Esophagus muscularis mucosa (tissue), 4 donors: ENCODE results near the gene CCSAP. TPM values are rescaled to one million over a fixed set of nuclear protein-coding genes. Genes with fewer than 3 reads are reported as not detected.

Experiments used
- DNase-seq: peaks from one replicate; pipeline ENCODE4 v3.0.0-alpha.2; 2017; ENCODE audit errors: extremely low spot score
- H3K27ac ChIP-seq, 4 donors: fragments of 200-600 bp; sonication (generic); replicated peaks in 1 of 4; 1 replicate in 3 of 4; 2 replicates in 1 of 4; pipeline ENCODE4 v1.5.1; 2016 to 2019; ENCODE audit warnings: mild to moderate bottlenecking in 1 of 4
- H3K27me3 ChIP-seq, 4 donors: fragments of 200-600 bp; sonication (generic); one replicate each; pipeline versions ENCODE4 v1.5.1 to v1.6.0; 2016 to 2019
- H3K36me3 ChIP-seq, 4 donors: fragments of 200-600 bp; sonication (generic); one replicate each; pipeline ENCODE4 v1.5.1; 2016 to 2019
- H3K4me1 ChIP-seq, 4 donors: fragments of 200-600 bp; sonication (generic); one replicate each; pipeline ENCODE4 v1.5.1; 2016 to 2019
- H3K4me3 ChIP-seq, 4 donors: fragments of 200-600 bp; sonication (generic); 1 replicate in 2 of 4; 2 replicates in 2 of 4; pipeline ENCODE4 v1.5.1; 2016 to 2019; ENCODE audit warnings: mild to moderate bottlenecking in 4 of 4, moderate library complexity in 1 of 4
- H3K9me3 ChIP-seq, 4 donors: fragments of 200-600 bp; sonication (generic); 1 replicate in 3 of 4; 2 replicates in 1 of 4; pipeline ENCODE4 v1.5.1; 2016 to 2019
- EP300 ChIP-seq: sonication (generic); formaldehyde crosslinking; IDR thresholded peaks from one replicate; pipeline ENCODE4 v1.6.1; 2017; ENCODE audit warnings: antibody characterized with exemption
- POLR2A ChIP-seq: fragments of 450-650 bp; IDR thresholded peaks from one replicate; pipeline ENCODE4 v1.6.1; 2017; ENCODE audit warnings: antibody characterized with exemption, moderate library complexity, mild to moderate bottlenecking, low read depth
- POLR2AphosphoS5 ChIP-seq, 2 donors: sonication (generic); formaldehyde crosslinking; IDR thresholded peaks; one replicate each; pipeline ENCODE4 v1.6.1; 2017; ENCODE audit warnings: antibody characterized with exemption in 2 of 2
- WGBS: methylation state at CpG from one replicate; pipeline ENCODE4 v1.1.5; 2018; 5-methylcytosine and 5-hydroxymethylcytosine counted together
- intact Hi-C: fragments of 100-400 bp; cut with DNase I; formaldehyde crosslinking; loops from one replicate; pipeline ENCODE4 v1.15.1; 2023
- total RNA-seq, 4 donors: library from RNA; depleted of rRNA; stranded (reverse); fragments of >200 nt; gene quantifications; one replicate each; pipeline versions ENCODE4 v1.1.0 to v1.2.1, GENCODE V29; 2016
- TF ChIP-seq, protein P1 (sequence below), 3 experiments: fragments of 200-600 bp in 2 of 3; fragments of 450-650 bp in 1 of 3; sonication (generic) in 2 of 3; IDR thresholded peaks; one replicate each; pipeline ENCODE4 v1.5.1; 2017 to 2019; ENCODE audit warnings: antibody characterized with exemption in 3 of 3, mild to moderate bottlenecking in 2 of 3, moderate library complexity in 1 of 3

CCSAP gene
- total RNA-seq, 4 donors from 2014 or later, result 4.1 to 5.1 (median 4.7) TPM

DNA sequence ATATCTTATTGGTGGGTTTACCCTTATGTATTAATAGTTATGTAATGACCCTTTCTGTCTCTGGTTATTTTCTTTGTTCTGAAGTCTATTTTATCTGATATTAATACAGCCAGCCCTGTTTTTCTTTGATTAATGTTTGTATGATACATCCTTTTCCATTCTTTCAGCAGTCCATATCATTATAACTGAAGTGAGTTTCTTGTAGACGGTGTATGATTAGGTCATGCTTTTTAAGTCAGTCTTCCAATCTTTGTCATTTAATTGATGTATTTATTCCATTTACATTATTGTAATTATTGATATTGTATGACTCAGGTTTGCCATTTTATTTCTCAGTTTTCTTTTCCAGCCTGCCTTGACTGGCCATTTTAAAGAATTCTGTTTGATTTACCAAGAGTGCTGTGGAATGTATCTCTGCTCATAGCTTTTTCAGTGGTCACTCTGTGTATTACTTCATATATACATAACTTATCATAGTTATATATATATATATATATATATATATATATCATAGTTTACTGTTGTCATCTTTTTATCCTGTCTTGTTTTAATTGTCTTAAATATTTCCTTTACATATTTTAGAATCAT, 61.4 kb downstream of the CCSAP start:
- no peak for TF ChIP-seq EP300
- TF ChIP-seq POLR2A, result no peak
- TF ChIP-seq POLR2AphosphoS5 (IDR thresholded peaks at IDR 0.05), result no peak
- TF ChIP-seq, protein P1, sequence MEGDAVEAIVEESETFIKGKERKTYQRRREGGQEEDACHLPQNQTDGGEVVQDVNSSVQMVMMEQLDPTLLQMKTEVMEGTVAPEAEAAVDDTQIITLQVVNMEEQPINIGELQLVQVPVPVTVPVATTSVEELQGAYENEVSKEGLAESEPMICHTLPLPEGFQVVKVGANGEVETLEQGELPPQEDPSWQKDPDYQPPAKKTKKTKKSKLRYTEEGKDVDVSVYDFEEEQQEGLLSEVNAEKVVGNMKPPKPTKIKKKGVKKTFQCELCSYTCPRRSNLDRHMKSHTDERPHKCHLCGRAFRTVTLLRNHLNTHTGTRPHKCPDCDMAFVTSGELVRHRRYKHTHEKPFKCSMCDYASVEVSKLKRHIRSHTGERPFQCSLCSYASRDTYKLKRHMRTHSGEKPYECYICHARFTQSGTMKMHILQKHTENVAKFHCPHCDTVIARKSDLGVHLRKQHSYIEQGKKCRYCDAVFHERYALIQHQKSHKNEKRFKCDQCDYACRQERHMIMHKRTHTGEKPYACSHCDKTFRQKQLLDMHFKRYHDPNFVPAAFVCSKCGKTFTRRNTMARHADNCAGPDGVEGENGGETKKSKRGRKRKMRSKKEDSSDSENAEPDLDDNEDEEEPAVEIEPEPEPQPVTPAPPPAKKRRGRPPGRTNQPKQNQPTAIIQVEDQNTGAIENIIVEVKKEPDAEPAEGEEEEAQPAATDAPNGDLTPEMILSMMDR (IDR thresholded peaks at IDR 0.05), result no peak
- Histone ChIP-seq H3K9me3 (no peaks in the 10 kb centered on the region), H3K27me3 (no peaks in the 10 kb centered on the region), H3K4me3 (no peak overlapping the region), H3K27ac (no peak overlapping the region), H3K4me1 (peaks cover 16 to 86% (median 72%) of the 10 kb centered on the region in 4 donors), H3K36me3 (no peaks in the 10 kb centered on the region)
- WGBS, result 65% methylated on average over 1 of the region's 1 CpG
- intact Hi-C loops, result no loop called here
- DNase-seq, result no peak

- Histone ChIP-seq H3K9me3 (no peaks in the 10 kb centered on the region), H3K4me1 (peaks cover 11 to 86% (median 71%) of the 10 kb centered on the region in 4 donors), H3K27ac (no peak overlapping the region), H3K4me3 (no peak overlapping the region), H3K36me3 (no peaks in the 10 kb centered on the region), H3K27me3 (no peaks in the 10 kb centered on the region)
- TF ChIP-seq EP300, result no peak
- no peak for TF ChIP-seq POLR2A
- TF ChIP-seq, protein P1 (IDR thresholded peaks at IDR 0.05), result no peak
- no peak for TF ChIP-seq POLR2AphosphoS5 (IDR thresholded peaks at IDR 0.05)
- 69% methylated on average over 3 of the region's 3 CpGs for WGBS
- intact Hi-C loops, result no loop called here
- DNase-seq, result no peak
Observed at GRCh38 chr1:229280921-229281320, 61.9 kb downstream of the CCSAP start.

DNA sequence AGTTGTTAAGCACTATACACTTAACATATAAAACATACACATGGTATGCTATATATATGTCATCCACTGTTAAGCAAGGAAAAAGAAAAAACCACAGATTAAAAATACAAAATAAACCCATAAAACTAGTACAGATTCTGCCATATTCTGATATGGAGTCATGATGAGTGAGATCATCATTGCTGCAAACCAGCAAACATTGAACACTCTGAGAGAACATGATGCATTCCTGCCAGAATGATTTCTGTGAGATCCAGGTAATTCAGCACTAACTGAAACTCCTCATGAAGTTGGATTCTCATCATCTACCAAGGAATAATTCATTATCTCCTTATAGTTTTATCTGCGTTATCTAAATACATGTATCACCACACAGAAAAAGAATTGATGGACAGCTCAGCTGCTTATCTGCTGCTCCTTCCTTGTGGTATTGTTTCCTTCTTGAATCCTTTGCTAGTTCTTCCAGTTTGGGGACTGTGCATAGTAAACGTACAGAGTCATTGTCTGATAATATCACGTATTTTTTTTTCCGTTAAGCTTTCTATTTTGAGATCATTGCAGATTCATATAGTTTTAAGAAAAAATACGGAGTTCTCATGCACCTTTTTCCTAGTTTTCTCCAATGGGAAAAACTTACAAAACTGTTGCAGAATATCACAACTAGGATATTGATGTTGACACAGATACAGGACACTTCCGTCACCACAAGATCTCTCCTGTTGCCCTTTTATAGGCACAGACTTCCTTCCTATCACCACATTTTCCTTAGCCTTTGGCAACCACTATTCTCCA, 62.6 kb downstream of the CCSAP start:
- 75% methylated on average over 6 of the region's 6 CpGs for WGBS
- intact Hi-C loops, result no loop called here
- peaks cover 14 to 86% (median 71%) of the 10 kb centered on the region in 4 donors for H3K4me1 ChIP-seq
- H3K36me3 ChIP-seq, result no peaks in the 10 kb centered on the region
- peak overlapping the region in 1 of 4 donors; percentile 85 for H3K27ac ChIP-seq
- no peaks in the 10 kb centered on the region for H3K27me3 ChIP-seq
- no peak for TF ChIP-seq POLR2A
- TF ChIP-seq POLR2AphosphoS5 (IDR thresholded peaks at IDR 0.05), result no peak
- no peak for TF ChIP-seq EP300
- TF ChIP-seq, protein P1 (IDR thresholded peaks at IDR 0.05), result no peak
- no peak overlapping the region for H3K4me3 ChIP-seq
- no peak for DNase-seq
- no peaks in the 10 kb centered on the region for H3K9me3 ChIP-seq

DNA sequence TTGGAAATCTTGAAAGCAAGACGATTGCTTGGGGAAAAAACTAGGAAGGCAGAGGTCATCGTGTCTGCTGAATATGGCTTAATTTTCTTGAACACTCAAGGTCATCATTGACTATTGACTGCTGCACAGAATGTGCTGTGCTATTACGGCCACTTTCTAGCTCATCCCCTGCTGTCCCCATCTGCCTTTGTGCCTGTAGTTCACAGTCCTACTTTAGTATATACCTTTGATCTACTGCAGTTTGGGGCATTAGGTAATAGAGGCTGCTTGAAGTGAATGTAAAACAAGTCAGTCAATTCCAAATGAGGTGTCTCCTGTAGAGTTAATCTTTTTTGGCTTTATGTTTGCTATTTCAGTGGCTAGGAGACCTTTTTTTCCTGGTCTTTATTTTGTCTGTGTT, 63.6 kb downstream of the CCSAP start:
- Histone ChIP-seq H3K36me3 (no peaks in the 10 kb centered on the region), H3K27me3 (no peaks in the 10 kb centered on the region), H3K9me3 (no peaks in the 10 kb centered on the region), H3K27ac (peak overlapping the region in 2 of 4 donors; percentile 10 to 85), H3K4me1 (peaks cover 17 to 93% (median 74%) of the 10 kb centered on the region in 4 donors), H3K4me3 (no peak overlapping the region)
- WGBS, result 65% methylated on average over 3 of the region's 3 CpGs
- intact Hi-C loops, result loop anchor here (5.0 kb wide), 1 partner anchor 63 kb away; the partner anchor contains the start of gene CCSAP
- TF ChIP-seq POLR2AphosphoS5 (IDR thresholded peaks at IDR 0.05) (no peak), EP300 (no peak), POLR2A (no peak)
- TF ChIP-seq, protein P1 (IDR thresholded peaks at IDR 0.05), result no peak
- DNase-seq, result peak; percentile 26
